HuH-7.5 (cell line): ENCODE results near the gene KRT86.
"Not testable (repeated sequence)": the region's sequence is repeated elsewhere in the genome, so short reads cannot be mapped to it uniquely, and the experiment has no call there.

Experiments
- DNase-seq: peaks from one replicate; pipeline ENCODE4 v3.0.0; 2011; ENCODE audit warnings: low spot score

KRT86 gene

GRCh38 chr12:52291267-52291935 is 17.0 kb downstream of the KRT86 start, which contains the start of gene KRT81:
TSS of gene KRT81 (minus strand) at chr12:52291534. CDS start at chr12:52291465, 69 bp downstream.
- no peak for DNase-seq

GRCh38 chr12:52293926-52294325 is 19.5 kb downstream of the KRT86 start:
- no peak for DNase-seq

DNA sequence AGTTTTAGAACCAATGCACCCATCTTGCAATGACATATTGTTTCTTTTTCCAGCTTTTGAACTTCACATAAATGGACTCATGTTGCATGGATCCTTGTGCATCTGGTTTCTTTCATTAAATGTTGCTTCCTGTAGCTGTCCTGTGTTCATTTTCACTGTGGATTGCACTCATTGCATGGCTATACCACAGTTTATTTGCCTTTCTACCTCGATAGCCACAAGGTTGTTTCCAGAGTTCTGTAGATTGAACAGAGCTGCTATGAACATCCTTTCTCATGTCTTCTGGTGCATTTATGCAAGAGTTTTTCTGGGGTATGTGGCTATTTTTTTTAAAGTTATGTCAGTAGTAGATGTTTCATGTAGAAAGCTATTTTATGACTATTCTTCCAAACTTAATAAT is 20.4 kb downstream of the KRT86 start:
- no peak for DNase-seq

DNA sequence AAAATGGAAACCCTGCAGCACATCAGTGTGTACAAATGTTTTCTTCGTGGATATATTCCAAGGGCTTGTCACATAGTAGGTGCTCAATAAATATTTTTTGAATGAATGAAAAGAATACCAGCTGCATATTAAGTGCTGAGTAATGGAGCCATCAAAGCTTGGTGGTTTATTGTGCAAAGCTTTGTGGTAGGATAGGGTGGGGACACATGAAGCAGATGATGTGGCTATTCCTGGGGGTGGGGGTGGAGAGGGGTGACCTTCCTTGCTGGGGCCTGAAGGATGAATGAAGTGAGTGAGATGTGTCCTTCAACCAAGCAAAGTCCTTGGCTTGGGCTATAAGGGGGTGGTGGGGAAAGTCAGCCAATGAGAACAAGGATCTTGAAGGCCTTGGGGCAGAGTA is 21.2 kb downstream of the KRT86 start:
- no peak for DNase-seq

GRCh38 chr12:52296572-52297215 is 22.2 kb downstream of the KRT86 start:
- no peak for DNase-seq

DNA sequence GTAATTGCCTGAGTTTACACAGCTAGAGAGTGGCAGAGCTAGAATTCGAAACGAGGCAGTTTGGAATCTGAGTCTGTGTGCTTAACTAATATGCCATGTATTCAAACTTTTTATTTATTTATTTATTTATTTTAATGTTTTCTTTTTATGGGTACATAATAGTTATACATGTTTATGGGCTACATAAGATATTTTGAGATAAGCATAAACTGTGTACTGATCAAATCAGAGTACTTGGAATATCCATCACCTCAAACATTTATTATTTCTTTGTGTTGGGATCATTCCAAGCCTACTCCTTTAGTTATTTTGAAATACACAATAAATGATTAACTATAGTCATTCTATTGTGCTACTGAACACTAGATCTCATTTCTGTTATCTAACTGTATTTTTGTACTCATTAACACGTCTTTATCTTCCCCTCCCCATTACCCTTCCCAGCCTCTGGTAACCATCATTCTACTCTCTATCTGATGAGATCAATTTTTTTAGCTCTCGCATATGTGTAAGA is 24.3 kb downstream of the KRT86 start:
- DNase-seq, result no peak

GRCh38 chr12:52300796-52301691 is 26.6 kb downstream of the KRT86 start:
- DNase-seq, result no peak

DNA sequence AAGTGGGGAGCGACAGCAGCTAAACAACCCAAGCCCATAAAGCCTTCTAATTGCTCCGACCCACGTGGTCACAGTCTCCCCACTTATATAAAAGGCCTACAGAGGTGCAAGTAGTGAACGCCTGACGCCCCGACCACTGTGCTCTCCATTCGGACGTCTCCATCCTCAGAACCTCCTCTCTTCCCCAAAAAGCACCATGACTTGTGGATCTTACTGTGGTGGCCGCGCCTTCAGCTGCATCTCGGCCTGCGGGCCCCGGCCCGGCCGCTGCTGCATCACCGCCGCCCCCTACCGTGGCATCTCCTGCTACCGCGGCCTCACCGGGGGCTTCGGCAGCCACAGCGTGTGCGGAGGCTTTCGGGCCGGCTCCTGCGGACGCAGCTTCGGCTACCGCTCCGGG is 27.3 kb downstream of the KRT86 start:
- not testable (repeated sequence) for DNase-seq

DNA sequence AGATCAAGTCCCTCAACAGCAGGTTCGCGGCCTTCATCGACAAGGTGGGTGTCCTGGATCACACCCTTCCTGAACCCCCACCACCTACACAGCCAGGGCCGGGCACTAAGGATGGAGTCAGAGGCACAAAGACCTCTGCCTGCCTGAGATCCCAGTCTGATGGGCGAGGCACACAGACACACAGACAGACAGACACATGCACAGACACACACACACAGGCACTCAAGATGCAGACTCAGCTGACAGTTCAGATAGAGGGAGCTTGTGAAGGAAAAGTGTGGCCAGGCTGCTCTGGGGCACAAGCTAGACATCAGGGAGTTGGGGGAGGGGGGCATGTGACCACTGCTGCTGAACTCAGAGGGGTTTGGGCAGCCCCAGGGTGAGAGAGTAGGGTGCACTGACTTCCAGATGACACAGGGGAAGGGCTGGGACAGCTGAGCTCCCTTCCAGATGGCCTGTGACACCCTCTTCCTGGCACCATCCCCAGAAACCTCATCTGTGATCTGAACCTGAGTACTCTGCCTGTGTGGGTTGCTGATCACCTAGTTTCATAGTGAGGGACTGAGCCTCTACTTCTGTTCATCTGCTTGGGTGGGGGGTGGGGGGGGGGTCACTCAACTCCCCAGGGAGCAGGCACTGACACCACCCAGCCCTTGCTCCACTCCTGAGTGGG is 27.9 kb downstream of the KRT86 start:
- not testable (repeated sequence) for DNase-seq

DNA sequence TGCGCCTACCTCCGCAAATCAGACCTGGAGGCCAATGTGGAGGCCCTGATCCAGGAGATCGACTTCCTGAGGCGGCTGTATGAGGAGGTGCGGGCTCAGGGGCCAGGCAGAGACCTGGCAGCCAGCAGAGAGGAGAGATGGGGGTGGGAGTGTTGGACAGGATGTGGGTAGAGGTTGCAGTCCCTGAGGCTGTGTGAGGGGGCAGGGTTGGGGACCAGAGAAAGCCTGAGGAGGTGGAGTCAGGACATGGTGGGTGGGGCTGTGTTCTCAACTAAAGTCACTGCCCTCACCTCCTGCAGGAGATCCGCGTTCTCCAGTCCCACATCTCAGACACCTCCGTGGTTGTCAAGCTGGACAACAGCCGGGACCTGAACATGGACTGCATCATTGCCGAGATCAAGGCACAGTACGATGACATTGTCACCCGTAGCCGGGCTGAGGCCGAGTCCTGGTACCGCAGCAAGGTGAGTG is 30.5 kb downstream of the KRT86 start:
- DNase-seq, result not testable (repeated sequence)

- DNase-seq, result no peak
These were observed 31.7 kb downstream of the KRT86 start for GRCh38 chr12:52305921-52306705.

DNA sequence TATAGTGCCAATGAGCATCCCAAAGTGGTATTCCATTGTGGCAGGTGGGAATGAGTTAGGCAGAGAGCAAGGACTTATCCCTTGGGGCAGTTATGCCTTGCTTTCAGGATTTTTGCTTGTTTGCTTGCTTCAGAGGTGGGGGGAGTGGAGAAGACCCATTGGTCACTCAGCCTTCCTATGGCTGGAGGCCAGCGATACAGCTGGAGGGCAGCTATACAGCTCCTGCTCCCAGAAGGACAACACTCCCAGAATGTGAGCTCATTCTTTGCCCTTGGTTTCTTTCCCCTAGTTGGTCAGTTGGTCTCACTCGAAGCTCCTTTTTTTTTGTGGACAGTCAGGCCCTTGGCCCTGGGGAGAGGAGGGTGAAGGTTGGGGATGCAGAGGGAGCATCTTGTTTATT is 32.3 kb downstream of the KRT86 start:
- DNase-seq, result no peak

DNA sequence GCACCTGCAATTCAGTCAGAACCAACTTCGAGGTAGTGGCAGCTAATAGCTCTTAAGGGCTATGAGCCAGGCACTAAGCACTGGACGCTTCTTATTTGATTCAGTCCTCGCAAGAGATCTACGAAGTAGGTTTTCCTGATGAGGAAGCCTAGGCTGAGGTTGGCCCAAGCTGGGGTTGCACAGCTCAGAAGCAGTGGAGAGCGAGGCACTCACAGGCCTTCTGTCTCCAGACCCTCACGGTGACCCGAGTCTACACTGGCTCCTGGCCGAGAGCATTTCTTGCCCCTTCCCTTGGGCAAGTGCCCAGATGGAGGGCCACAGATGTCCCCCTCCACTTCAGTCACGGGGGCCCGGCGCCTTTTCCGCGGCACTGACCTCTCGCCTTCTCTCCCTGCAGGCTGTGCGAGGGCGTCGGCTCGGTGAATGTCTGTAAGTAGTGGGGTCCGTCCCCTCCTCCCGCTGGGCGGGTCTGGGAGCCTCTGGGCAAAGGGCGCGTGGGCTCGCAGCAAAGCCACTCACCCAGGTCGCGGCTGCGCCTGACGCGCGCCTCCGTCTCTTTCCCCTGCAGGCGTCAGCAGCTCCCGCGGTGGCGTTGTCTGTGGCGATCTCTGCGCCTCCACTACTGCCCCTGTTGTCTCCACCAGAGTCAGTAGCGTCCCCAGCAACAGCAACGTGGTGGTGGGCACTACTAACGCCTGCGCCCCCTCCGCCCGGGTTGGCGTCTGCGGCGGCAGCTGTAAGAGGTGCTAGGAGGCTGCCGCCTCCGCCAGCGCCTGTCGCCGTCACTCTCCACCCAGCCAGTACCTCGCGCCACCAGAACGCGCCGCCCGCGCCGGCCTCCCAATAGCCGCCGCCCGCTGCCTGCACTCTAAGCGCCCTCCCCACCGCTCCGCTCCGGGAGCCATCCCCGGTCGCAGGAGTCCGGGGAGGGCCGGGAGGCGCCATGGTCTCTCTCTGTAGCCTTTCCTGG is 33.7 kb downstream of the KRT86 start:
- no peak for DNase-seq

- no peak for DNase-seq
These were observed 34.5 kb downstream of the KRT86 start for GRCh38 chr12:52308806-52309425.

DNA sequence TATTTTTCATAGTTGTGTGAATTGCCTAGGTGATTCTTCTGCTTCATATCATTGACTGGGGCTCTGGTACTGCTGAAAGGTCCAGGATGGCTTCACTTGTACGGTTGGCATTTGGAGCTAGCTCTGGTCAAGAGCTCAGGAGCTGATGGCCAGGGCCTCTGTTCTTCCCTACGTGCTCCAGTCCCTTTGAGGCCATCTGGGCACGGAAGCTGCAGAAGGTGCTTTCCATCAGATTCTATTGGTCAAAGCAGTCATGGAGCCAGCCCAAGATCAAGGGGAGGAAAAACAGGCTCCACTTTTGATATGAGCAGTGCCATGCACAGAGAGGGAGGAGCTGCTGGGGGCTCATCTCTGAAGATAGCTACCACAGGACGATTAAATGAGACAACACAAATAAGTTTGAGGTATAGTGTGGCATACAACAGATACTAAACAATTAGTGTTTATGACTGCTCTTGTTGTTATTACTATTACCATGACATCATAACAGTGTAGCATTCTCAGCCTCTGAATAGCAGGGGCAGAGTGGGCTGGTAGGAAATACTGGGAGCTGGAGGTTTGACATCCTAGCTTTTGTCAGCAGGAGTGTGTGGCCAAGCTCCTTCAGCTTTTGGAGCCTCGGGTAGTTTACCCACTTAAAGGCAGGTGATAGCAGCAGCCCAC is 36.3 kb downstream of the KRT86 start:
- no peak for DNase-seq

GRCh38 chr12:52311285-52311648 is 36.8 kb downstream of the KRT86 start:
- no peak for DNase-seq

GRCh38 chr12:52312086-52312485 is 37.6 kb downstream of the KRT86 start:
- DNase-seq, result no peak

- no peak for DNase-seq
These were observed 39.0 kb downstream of the KRT86 start for GRCh38 chr12:52313461-52313860.

DNA sequence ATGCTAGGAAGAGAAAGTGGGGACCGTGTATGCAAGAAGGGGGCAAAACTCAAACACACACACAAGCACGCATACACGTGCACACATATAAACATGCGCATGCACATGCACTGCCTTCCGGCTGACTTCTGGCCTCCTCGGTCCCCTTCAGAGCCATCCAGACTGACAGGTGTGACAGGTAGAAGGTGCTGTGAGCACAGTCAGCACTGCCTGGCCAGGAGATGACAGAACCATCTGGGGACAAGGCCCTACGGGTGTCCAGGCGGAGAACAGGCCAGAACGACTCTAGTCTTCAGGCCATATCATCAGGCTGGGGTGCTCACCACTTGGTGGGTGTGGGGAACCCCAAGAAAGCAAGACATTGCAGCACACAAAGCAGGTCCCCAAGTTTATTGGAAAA is 39.5 kb downstream of the KRT86 start:
- DNase-seq, result no peak
